Activated CD4-positive, alpha-beta T cell treated with anti-CD3 and anti-CD28 coated beads, Interleukin-2, Interleukin-6, amounts not matched to agents 100 ng/mL and 50 ng/mL, durations not matched to agents 16 hours and 8 hours (primary cell): ENCODE data around the gene RANBP3L.
A peak's percentile ranks its signal among the peaks of the same experiment; 100 is the strongest.
"Not testable (repeated sequence)": the region's sequence is repeated elsewhere in the genome, so short reads cannot be mapped to it uniquely, and the experiment has no call there.

ENCODE experiments used
- DNase-seq: peaks from one replicate; pipeline ENCODE4 v3.0.0-alpha.2; 2020

RANBP3L gene, protein sequence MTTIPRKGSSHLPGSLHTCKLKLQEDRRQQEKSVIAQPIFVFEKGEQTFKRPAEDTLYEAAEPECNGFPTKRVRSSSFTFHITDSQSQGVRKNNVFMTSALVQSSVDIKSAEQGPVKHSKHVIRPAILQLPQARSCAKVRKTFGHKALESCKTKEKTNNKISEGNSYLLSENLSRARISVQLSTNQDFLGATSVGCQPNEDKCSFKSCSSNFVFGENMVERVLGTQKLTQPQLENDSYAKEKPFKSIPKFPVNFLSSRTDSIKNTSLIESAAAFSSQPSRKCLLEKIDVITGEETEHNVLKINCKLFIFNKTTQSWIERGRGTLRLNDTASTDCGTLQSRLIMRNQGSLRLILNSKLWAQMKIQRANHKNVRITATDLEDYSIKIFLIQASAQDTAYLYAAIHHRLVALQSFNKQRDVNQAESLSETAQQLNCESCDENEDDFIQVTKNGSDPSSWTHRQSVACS

DNA sequence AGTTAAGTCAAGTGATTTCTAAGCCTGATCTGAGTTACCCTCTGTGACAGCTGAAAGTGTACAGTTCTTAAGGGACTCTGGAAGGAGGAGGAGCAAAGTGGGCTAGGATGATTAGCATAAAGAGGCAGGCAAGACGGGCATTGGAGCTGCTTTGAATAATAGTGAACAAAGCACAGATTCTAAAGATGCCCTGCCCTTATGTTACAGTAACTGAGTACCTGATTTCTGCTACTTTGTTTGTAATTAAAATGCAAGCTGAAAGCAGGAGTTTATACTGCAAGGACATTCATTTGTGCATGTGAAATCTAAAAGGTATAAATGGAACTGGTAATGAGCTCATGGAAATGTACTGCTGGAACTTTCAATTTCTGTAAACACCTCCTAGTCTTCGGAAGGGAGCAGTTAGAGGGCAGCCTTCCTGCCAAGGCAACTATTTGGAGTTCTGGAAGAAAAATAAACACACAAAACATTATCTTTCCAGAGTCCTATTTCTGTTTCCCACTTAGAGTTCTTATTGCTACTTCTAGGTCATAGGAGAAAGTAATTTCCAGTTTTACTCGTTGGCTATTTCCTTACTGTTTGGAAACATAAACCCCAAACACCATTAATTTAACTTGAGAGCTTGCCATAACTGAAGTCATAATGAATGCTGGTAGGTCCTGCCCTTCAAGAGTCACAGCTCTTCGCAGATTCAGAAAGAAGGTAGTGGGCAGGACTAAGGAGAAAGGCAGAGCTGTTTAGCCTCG, at the start of gene RANBP3L:
RANBP3L (minus strand) TSS at position 45 of the 746 bp plus-strand sequence. CDS start 486 bp downstream, outside the sequence.
- no peak for DNase-seq

DNA sequence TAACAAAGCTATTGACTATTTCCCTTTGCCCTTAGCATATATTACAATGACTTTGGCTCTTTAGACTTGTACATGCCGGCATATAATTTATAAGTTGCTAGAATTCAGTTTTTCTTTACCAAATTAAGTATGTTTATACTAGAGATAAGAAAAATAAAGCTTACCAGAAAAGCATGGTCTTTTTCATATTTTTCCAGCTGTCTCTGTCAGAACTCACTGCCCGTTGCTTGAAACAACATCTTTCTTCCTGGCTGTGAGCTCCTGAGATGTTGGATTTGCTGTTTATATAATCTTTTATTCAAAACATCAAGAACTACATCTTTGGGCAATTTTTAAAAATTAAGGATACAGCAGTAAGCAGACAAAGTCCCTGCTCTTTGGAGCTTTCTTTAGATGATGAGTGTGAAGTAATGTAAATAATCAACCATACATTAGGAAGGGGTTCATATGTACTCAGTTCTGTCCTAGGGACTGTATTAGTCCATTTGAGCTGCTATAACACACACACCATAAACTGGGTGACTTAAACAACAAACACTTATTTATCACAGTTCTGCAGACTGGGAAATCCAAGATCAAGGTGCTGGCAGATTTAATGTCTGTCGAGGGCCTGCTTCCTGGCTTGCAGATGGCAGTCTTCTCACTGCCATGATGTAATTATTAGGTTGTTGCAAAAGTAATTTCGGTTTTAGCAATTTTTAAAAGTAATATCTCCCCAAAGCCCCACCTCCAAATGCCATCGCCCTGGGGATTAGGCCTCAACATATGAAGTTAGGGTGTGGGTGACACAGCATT, 45.4 kb upstream of the RANBP3L start:
- no peak for DNase-seq

DNA sequence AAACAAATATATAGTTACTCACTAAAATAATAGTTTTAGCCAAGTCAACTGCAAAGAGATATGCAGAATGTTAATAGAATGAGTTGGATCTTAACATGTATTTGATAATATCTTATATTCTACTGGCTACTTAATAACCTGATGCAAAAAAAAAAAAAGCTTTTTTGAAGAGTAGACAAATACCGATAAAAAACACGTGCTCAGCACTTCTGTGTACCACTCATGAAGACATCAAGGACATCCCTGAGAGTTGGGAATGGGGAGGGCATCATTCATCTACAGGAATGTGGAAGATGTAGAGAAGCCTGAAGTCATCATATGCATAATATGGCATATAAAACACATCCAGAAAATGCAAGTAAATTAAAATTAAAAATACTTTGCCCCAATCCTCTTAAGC, 43.2 kb upstream of the RANBP3L start:
- DNase-seq = no peak

DNA sequence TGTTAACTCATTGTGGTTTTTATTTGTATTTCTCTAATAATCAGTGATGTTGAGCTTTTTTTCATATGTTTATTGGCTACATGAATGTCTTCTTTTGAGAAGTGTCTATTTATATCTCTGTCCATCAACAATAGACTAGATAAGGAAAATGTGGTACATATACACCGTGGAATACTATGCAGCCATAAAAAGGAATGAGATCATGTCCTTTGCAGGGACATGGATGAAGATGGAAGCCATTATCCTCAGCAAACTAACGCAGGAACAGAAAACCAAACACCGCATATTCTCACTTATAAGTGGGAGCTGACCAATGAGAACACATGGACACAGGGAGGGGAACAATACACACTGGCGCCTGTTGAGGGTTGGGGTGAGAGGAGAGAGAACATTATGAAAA, 40.0 kb upstream of the RANBP3L start:
- DNase-seq = not testable (repeated sequence)

DNA sequence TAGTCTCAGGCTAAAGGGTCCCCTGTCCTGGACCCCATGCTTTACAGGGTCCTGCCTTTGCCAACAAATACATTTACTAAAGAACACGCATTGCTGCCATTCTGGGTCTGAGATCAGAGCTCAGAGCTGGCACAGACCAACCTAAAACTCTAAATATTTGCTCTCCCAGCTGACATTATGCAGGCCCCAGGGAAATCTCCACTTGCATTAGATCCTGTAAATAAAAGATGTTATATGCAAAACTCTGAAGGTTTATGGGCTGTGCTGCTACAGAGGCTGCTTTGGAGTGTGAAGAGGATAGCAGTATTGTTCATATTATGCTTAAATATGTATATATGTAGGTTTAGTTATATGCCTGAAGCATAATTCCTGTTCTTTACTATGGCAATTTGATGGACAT, 35.9 kb upstream of the RANBP3L start:
- no peak for DNase-seq

DNA sequence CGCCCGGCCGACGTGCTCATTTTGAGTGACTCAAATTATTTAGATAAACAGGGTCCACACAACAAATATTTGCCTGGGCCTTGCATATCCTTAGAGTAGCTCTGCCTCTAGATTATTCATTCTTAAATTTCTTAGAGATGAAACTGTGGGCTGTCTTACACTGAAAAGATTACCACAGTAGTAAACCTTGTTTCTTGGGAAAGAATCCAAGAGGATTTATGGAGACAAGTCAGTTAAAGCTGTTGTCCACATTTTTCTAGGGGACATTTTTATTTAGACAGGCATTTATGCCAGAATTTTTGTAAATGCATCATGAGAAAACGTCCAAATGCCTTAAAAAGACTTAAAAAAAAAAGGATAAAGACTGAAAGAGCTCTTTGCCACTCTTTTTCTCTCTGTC, 32.6 kb upstream of the RANBP3L start:
- DNase-seq = no peak

DNA sequence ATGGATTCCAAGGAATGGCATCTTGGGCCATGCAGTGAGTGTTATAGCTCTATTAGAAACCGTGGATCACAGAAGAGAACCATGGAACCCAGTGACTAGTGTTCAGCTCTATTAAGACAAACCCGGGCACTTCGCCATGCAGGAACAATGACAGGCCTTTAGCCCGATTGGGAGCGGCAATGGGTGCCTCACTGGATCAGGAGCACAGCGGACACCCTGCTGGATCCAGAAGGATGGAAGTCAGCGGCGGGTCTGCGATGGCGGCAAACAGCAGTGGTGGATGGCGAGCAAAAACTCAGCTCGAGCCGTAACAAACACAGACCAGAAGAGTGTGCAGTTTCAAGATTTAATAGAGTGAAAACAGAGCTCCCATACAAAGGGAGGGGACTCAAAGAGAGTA, 31.0 kb upstream of the RANBP3L start:
- not testable (repeated sequence) for DNase-seq

GRCh38 chr5:36325196-36325595, 23.5 kb upstream of the RANBP3L start:
- no peak for DNase-seq

DNA sequence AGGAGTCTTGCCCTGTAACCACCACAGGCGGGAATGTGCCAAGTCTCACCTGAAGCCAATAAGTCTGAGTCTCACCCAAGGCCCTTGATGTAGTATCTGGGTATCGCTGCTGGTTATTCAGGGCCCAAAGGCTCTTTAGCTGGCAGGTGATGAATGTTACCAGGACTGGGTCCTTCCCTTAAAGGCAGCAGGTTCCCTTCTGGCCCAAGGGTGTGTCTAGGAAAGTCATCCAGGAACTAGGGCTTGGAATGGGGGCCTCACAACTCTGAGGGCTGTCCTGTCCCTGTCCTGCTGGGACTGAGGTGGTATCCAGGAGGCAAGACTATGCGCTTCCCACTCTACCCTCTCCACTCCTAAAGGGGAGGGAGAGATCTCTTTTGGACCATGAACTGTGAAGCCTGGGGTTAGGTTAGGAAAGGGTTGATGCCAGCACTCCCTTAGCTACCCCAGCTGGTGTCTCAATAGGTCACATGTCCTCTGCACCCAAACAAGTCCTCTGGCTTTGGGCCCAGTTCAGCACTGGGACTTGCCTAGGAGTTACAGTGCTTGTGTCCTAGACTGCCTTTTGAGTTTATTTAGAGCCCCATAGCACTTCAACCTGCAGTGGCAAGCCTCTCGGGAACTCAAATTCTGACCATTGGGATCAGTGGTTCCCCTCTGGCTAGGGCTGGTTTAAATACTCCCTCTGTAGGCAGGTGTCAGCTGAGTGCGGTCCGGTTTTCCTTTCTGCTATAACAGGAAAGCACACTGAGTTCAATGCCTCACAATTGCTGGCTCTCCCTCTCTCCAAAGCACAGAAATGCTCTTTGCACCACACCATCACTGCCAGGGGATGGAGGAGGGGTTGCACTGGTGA, 22.5 kb upstream of the RANBP3L start:
- DNase-seq = no peak

GRCh38 chr5:36312953-36313672, 11.4 kb upstream of the RANBP3L start:
- no peak for DNase-seq

GRCh38 chr5:36311956-36312355, 10.3 kb upstream of the RANBP3L start:
- no peak for DNase-seq

GRCh38 chr5:36310138-36310537, 8.4 kb upstream of the RANBP3L start:
- no peak for DNase-seq

- peak; percentile 32 for DNase-seq
Observed at GRCh38 chr5:36305571-36306326, 4.0 kb upstream of the RANBP3L start.

- DNase-seq = no peak
Observed at GRCh38 chr5:36304095-36304805, 2.5 kb upstream of the RANBP3L start.

DNA sequence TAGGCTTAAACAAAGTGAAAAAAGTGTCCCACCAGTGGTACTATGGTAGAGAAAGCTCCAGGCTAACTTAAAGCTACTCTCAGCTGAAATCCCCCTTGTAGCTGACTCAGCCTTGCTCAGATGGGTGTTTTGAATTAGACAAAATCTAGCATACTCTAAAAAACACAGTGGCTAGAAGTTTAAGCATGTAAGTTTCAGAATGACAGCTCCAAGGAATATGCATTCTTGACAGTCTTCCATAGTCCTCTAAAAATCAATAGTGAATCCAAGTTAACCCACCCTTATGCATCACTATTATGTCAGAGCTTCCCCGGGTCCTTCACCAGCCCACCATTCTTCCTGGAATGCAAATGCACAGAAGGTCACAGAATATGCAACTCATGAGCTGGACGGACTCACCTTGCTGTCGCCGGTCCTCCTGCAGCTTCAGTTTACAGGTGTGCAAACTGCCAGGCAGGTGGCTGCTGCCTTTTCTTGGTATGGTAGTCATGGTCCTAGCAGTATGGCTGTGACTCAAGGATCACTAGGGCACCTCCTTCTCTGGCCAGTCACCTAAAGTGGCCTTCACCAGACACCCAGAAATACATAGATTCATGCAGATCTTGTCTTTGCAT, 668 bp downstream of the RANBP3L start:
- DNase-seq = no peak

GRCh38 chr5:36300191-36300926, 1.3 kb downstream of the RANBP3L start:
- no peak for DNase-seq

- DNase-seq = no peak
Observed at GRCh38 chr5:36298552-36298951, 3.1 kb downstream of the RANBP3L start.

GRCh38 chr5:36297653-36298052, 4.0 kb downstream of the RANBP3L start:
- DNase-seq = no peak
